Measurements from ENCODE around the gene LDLRAD3.

- no peak for TF ChIP-seq CSDC2 (CRISPR knock-in tag; IDR thresholded peaks at IDR 0.05)
- no peak for TF ChIP-seq TSHZ2 (CRISPR knock-in tag; IDR thresholded peaks at IDR 0.05)
- TF ChIP-seq TOX (CRISPR knock-in tag; IDR thresholded peaks at IDR 0.05; ENCODE audit: borderline replicate concordance) = no peak
- TF ChIP-seq RARB (CRISPR knock-in tag; IDR thresholded peaks at IDR 0.05) = no peak
- TF ChIP-seq CREB5 (CRISPR knock-in tag; IDR thresholded peaks at IDR 0.05; ENCODE audit: low read depth) = no peak
- TF ChIP-seq PATZ1 (CRISPR knock-in tag; IDR thresholded peaks at IDR 0.05; ENCODE audit: borderline replicate concordance) = no peak
- no peak for TF ChIP-seq ZFP30 (CRISPR knock-in tag; IDR thresholded peaks at IDR 0.05)
- TF ChIP-seq ISL1 (CRISPR knock-in tag; IDR thresholded peaks at IDR 0.05) = no peak
- TF ChIP-seq ARNTL (CRISPR knock-in tag; IDR thresholded peaks at IDR 0.05; ENCODE audit: borderline replicate concordance, low read depth) = no peak
- no peak for TF ChIP-seq POU6F1 (CRISPR knock-in tag; IDR thresholded peaks at IDR 0.05; ENCODE audit: borderline replicate concordance, low read depth)
Measured at GRCh38 chr11:36038541-36038940, 94.7 kb downstream of the LDLRAD3 start.

All from SK-N-SH treated with all-trans-retinoic acid at 6 μM for 48 hours (cell line).